LoVo (cell line): ENCODE data around the gene MRPL10.
A peak's percentile ranks its signal among the peaks of the same experiment; 100 is the strongest.

Experiments
- DNase-seq: peaks from one replicate; pipeline ENCODE4 v3.0.0-alpha.2; 2016; ENCODE audit warnings: low spot score

MRPL10 gene

DNA sequence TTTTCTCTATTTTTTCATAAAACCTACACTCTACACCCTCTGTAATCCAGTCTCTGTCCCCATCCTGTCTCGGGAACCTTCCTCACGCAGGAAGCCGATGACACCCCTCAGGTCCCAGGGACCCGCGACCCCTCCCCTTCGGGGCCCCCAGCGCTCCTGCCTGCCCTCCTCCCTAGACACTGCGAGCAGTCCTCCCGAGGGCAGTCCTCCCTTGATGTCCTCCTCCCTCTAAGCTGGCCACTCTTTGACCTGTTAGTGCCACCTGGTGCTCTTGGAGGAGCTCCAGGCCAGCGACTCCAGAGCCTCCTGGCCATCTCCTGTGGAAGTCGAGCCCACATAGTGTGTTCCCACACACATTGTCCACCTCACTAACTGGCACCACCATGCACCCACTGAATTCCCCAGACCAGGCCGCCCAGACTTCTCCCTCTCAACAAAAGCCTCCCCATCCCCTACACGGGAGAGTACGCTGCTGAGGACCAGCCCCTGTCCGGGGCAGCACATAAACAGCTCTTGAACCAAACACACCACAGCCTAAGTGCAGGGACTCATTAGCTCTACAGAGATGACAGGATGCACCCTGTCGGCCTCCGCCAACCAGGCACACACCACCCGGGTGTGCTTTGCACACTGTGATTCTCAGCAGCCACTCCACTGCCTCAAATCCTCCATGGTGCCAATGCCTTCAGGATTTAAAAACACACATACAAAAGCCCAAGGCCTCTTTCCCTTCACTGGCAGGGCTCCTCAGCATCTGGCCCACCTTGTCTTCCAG, 19.0 kb downstream of the MRPL10 start:
- no peak for DNase-seq

DNA sequence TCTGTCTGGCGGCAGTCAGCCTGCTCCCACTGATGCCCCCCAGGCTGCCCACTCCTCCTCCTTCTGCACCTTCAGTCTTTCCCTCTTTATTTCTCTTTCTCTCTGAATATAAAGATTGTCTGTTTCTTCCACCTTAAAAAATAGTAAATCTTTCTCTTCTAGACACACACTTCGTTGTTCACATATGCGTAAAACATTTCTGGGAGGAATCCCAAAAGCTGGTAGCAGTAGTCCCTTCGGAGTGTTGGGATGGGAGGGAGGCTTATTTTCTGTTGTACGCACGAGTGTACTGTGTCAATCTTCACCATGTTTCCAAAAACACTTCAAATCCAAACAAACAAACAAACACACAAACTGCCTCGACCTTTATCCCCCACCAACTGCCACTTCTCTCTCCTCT, 19.6 kb downstream of the MRPL10 start:
- no peak for DNase-seq

DNA sequence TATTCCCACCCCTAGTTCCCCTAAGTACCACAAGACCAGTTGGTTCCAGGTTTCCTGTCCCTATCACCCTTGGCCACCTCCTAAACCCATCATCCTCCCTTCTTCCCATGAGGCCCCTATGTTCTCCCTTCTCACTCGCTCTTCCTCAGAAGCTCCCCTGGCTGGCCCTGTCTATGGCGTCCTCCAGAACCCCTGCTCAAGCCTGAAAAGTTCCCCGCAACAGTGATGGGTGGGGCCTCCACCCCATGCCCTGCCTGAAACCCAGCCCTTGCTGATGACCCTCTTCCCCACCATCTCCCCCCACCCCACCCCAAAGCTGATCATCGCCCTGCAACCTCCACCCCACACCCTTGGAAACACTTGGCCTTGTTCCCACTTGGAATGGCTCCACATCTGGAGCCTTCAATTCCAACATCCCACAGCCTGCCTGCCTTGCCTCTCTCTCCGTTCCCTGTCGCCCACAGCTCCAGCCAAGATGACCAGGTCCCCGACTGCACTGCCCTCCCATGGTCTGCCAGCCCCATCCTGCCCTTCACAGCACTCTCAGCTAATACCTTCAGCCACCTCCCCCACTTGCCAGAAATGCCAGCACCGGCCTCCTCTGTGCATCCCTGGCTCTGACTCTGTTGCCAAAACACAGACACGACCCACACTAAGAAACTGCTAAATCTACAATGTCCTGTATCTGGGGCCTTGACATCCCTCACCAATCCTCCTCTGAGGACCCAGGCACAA, 20.3 kb downstream of the MRPL10 start:
- DNase-seq: no peak

DNA sequence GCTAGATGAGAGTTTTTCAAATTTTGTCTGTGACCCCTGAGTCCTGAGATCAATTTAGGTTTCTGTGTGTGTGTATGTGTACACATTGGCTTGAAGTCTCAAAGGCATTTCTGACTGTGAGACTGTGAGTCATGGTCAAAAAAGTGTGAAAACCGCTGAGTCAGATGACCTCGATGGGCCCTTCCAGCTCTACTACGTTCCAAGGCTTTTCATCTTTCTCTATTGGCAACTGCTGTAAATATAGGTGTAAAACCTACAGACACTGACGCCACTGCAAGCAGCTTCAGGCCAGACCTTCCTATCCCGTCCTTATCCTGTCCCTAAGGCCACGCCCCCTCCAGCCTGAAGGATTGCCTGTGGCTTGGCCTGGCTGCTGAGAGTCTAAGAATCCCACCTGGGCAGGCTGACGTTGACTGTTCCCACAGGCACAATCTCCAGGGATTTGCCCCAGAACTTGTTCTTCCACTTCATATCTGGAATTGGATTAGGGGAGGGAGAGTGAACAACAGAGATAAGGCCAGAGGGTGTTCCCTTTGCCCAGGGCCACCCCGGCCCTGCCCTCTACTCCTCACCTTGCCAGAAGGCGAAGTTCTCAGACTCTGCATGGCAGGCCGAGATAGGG, 21.0 kb downstream of the MRPL10 start:
- DNase-seq: peak; percentile 73

DNA sequence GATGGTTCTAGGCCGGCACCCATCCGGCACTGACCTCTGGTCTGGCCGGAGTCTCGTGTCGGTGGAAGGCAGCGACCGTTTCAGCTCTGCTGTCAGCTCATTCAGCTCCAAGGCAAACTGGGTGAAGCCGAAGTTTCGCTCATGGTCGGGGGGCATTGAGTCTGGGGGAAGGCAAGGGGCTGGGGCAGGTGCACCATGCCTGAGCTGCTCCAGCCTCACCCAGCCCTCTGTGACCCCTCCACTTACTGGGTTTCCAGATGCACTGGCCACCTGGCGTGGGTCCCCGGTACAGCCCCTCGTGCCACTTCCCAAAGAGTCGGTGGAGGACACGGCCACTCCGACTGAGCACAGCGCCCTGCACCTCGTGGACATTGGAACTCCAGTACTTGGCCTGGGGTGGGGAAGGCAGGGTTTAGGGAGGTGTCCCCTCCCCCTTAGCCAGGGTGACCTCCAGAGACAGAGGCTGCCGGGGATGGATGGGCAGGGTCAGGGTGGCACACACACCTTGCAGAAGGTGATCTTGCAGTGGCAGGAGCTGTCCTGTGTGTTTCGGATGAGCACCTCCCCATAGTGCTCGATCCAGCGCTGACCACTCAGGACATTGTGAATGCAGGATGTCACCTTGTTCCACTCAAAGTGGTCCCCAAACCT, 22.4 kb downstream of the MRPL10 start:
- no peak for DNase-seq

DNA sequence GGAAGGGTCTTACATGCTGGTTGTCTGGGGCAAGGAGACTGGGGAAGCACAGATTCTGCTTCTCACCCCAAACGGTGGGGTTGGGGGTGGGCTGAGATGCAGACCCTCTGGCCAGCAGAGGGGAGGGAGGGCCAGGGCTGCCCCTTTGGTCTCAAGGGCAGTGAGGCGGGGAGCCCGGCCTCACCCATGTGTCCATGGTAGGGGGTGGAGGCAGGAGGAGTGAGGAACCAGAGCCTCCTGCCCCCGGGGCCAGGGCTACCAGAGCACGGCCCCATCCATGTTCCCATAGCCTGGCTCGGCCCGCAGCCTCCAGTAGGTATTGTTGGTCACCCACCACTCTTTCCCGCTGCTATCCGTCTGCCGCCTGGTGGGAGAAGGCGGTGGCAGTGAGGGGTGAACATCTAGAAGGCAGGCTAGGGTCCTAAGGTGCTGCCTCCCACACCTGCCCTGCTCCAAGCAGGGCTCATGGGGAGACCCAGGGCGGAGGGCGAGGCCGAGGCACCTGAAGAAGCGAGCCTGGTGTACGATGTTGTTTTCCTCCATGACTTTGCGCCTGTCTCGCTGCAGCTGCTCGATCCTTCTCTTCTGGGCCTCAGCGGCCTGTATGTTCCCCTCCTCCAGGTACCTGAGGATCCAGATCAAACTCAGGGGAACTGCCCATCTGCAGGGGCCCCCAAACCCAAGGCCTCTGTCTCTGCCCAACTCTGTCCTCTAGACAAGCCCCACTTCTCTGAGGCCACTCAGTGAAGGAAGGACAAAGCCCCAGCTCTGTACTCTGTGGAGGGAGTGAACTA, 23.1 kb downstream of the MRPL10 start:
- no peak for DNase-seq

DNA sequence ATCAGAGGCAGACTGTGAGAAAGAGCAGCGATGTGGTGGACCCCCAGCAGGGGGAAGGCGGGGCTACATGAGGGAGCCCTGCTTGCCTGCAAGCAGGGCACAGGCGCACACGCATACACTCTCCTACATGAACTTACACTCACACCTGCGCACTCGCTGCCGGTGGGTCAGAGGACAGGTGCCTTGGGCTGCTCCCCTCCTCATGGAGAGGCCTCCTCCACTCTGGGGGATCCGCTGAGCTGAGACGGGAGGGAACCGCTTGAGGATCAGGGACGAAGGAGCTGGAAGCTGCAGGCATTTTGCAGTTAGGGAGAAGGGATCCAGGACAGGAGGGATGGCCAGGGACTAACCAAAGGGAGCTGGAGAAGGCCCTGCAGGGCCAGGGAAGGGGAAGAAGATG, 23.9 kb downstream of the MRPL10 start:
- no peak for DNase-seq

DNA sequence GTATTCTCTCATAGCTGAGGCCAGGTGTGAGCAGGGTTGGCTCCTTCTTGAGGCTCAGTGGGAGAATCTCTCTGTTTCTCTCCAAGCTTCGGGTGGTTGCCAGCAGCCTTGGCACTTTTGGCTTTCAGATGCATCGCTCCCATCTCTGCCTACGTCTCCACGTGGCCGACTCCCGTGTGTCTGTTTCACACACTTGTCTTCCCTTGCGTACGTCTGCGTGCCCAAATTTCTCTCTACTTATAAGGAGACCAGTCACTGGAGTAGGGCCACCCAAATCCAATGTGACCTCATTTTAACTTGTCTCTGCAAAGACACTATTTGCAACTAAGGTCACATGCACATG, 24.5 kb downstream of the MRPL10 start:
- no peak for DNase-seq

DNA sequence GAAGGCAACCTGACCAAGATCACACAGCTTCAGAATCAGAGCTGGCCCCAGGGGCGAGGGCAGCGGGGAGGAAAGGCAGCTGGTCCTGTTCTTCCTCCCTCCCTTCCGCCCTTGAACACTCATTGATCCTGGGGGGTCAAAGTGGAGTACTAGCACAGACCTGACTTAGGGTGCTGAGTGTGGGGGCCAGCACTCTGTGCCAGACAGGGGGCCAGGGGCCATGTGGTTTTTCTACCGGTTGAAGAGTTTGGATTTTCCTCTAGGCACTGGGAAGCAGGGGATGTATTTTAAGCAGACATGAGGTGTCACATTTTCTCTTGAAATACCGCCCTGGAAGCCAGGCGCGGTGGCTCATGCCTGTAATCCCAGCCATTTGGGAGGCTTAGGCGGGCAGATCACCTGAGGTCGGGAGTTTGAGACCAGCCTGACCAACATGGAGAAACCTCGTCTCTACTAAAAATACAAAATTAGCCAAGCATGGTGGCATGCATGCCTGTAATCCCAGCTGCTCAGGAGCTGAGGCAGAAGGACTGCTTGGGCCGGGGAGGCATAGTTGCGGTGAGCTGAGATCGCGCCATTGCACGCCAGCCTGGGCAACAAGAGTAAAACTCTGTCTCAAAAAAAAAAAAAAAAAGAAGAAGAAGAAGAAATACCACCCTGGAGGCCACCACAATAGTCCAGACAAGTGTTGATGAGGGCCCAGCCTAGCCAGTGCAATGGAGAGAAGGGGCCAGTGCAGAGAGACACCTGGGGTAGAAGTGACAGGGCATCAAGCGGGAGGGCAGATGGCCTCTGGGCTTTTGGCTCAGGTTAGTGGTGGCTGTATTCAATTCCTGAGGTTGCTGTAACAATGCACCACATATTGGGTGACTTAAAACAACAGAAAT, 25.1 kb downstream of the MRPL10 start:
- DNase-seq: no peak

DNA sequence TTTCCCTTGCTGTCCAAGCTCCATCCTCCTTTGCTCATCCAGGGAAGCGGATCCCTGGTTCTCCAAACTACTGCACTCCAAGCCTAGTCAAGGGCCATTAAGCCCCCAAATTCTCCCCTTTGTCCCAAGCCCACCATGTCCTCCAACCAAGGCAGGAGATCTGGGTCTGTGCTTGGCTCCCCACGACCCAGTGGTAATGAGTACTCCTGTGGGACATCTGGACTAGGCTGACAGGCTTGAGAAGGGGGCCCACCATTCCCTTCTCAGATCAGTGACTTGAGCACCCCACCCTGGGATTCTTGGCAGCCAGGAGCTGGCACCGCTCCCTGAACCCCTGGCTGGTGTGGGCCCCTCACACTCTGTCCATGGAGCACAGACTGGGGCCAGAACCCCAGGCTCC, 26.9 kb downstream of the MRPL10 start:
- DNase-seq: no peak

DNA sequence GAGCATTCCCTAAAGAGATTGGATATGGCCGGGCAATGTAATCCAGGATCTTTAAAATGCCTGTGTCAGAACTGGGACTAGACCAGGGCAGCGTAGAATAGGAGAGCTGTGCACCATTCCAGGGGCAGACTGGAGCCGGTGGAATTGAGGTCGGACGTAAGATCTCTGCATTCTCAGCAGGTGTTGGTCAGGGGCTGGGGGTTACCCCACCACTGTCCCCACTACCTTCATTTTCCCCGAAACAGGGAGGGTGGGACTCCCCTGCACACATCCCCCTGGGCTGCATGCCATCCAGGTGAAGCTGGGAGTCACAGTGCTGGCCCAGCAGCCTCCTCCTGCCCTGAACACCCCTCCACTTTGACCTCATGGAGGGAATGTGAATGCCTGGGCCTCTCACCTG, 27.6 kb downstream of the MRPL10 start:
- DNase-seq: no peak

DNA sequence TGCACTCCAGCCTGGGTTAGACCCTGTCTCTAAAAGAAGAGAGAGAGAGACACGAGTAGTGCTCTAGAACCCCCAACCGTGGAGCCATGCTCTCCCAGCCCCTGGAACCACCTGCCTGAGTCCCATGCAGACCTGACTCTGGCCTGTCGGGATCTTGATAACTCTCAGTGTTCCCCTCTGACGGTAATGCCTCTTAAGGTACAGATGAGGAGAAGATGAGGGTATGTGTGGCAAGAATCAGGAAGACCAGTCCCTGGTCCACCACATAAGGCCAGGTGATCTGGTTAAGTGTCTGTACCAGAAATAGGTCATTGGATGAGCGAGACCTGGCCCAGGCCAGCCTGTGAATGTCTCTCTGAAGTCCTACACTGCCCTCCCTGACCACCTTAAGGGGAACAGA, 28.1 kb downstream of the MRPL10 start:
- no peak for DNase-seq

DNA sequence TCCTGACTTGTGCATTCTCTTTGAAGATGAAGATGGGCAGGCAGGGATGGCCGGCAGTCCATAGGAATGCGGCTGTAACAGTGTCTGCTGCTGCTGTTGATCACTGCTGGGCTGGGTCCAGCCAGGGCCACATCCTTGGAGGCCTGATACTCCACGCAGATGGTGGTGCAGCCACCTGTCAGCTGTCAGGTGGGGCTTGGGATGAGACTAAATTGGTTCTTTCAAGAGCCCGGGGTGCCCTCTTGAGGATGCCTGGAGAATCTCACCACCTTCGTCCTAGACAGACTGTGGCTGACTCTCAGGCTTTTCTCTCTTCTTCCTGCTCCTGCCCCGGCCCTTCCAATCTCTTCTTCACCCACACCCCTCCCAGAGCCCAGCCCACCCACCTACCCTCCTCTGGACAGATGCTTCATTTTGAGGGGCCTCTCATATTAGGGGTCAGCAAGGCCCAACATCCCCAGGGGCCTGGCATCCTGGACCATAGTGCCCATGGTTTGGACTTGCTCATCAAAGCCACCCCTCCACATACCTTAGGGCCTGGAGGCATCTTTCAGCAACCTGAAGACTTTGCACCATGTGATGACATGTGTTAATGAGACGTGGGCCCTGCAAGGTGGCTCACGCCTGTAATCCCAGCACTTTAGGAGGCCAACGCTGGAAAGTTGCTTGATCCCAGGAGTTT, 28.9 kb downstream of the MRPL10 start:
- peak; percentile 53 for DNase-seq

DNA sequence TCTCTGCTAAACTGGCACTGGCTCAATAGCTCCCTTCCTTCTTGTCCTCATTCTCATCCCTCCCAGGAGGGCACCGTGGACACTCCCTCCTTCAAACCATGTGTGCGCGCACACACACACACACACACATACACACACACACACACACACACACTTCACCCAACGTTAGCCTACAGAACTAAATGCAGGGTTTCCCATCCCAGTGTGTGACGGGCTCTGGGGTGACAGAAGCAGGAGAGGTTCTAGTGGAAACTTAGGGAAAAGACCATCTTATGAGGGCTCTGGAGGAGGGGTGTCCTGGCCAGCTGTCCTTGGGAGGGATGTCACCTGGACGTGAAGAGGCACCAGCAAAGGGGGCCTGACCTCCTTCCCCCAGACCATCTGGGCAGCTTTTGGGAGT, 29.4 kb downstream of the MRPL10 start:
- no peak for DNase-seq

DNA sequence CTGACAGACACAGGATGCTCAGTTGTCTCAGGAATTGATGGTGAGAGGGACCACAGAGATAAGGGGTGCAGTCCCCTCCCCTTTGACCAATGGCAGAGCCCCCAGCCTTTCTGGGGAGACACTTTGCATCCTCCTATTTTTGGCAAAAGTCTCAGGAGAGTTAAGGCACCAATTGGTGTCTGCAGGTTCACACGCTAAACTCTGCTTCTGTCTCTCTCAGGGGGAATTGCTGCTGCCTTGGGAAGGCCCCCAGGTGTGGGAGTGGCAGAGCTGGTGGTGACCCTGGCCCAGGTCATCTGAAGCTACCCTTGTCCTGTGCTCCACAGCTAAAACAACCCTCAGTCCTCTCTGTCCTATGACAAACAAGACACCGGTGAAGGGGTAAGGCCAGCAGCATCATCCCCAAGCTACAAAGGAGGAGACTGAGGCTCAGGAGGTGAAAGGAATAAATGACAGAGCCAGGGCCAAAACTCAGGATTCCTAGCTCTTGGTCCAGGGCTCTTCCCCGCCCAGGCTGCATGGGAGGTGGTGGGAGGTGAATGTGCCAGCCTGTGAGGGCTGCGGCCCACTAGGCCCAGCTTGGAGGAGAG, 30.1 kb downstream of the MRPL10 start:
- DNase-seq: no peak

DNA sequence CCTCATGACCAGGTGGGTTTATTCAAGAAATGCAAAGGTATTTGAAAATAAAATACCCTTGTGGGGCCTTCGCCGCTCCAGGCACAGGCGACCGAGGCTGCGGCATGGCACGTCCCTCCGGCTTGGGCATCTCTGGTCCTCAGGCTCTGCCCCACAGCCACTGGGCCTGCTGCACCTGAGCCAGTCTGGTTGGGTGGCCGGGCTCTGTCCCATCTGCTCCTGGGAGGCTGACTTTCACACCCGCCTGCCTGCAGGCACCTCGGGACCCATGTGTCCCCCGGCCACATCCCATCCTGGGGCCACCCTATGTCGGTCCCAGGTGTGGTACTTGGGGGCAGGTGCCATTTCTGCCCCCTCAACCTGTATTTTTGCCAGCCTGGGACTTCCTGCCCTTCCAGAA, 30.7 kb downstream of the MRPL10 start:
- DNase-seq: no peak

DNA sequence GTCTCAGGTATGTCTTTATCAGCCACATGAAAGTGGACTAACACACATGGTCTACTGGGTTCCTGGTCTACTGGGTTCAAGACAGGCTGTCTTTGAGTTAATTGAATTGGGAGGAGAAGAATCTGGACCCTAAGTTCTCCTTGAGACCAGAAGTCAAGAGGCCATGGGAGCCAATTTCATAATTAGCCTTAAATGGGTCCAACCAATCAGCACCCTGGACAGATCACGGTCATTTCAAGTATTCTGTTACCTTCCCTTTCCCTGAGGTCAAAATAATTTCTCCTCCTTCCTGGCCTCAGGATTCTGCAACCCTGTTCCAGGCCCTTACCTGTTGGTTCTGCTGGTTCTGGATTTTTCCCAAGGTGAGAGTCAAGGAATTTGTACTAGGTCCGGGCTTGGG, 33.5 kb downstream of the MRPL10 start:
- no peak for DNase-seq

DNA sequence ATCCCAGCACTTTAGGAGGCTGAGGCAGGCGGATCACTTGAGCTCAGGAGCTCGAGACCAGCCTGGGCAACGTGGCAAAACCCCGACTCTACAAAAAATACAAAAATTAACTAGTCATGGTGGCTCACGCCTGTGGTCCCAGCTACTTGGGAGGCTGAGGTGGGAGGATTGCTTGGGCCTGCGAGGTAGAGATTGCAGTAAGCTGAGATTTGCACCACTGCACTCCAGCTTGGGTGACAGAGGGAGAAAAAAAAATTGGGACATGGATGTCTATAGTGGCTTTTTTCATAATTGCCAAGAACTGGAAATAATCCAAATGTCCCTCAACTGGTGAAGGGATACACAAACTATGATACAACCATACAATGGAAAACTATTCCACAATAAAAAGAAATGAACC, 38.4 kb downstream of the MRPL10 start:
- DNase-seq: no peak

DNA sequence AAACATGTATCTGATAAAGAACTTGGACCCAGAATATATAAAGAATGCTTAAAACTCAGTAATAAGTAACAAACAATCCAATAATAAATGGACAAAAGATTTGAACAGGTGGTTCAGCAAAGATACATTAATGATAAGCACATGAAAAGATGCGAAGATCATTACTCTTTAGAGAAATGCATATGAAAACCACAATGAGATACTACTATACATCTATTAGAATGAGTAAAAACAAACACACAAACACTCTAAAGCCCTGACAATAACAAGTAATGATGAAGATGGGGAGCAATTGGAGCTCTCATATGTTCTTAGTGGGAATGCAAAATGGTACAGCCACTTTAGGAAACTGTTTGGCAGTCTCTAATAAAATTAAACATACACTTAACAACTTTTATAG, 38.9 kb downstream of the MRPL10 start:
- no peak for DNase-seq

DNA sequence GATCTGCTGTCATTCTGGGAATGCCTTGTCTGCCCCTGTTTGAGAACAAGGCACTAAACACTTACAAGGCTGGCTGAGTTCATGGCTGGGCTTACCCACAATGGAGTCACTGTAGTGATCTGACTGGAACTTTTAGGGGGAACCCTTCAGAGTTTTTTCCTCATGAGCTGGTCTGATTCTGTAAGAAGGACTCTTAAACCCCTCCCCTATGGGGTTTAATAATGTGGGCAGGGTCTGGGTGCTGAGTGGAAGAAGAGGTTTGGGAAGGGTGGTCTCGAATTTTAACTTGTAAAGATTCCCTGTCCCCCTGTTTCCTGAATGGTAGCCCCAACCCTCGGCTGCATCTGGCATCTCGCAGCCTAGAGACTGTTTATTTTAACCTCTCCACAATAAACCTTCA, 40.3 kb downstream of the MRPL10 start:
- no peak for DNase-seq
